HG03175 (cell line): ENCODE measurements around the gene RPS26.
A peak's percentile ranks its signal among the peaks of the same experiment; 100 is the strongest.
"Not testable (repeated sequence)": the region's sequence is repeated elsewhere in the genome, so short reads cannot be mapped to it uniquely, and the experiment has no call there.

Source experiments
- ATAC-seq: cut with Tn5 transposase; IDR thresholded peaks from one replicate; pipeline ENCODE4 v1.9.1; 2021; ENCODE audit warnings: mild to moderate bottlenecking, moderate library complexity; ENCODE audit not compliant: unreplicated experiment

The RPS26 gene

GRCh38 chr12:56074396-56074795, 32.7 kb downstream of the RPS26 start:
- no peak for ATAC-seq

- not testable (repeated sequence) for ATAC-seq
Observed at GRCh38 chr12:56077966-56078365, 36.2 kb downstream of the RPS26 start.

- no peak for ATAC-seq
Observed at GRCh38 chr12:56078427-56078826, 36.7 kb downstream of the RPS26 start.

- peak; percentile 72 for ATAC-seq
Observed at GRCh38 chr12:56078931-56079722, 37.4 kb downstream of the RPS26 start.

DNA sequence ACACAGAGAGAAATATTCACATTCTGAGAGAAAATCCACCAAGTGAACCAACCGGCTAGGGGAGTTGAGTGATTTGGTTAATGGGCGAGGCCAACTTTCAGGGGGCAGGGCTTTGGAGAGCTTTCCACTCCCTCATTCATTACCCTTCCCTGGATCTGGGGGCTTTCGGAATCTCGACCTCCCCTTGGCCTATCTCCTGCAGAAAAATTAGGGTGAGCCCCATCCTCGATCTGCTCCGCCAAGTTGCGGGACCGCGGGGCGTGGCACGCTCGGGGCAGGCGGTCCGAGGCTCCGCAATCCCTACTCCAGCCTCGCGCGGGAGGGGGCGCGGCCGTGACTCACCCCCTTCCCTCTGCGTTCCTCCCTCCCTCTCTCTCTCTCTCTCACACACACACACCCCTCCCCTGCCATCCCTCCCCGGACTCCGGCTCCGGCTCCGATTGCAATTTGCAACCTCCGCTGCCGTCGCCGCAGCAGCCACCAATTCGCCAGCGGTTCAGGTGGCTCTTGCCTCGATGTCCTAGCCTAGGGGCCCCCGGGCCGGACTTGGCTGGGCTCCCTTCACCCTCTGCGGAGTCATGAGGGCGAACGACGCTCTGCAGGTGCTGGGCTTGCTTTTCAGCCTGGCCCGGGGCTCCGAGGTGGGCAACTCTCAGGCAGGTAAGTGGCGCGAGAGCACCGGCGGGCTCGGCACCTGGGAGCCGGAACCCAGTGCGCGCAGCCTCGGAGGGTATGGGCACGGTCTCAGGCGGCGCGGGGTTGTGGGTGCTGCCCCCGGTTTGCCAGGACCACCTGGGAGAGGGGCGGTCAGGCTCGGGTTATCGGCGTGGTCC, 38.2 kb downstream of the RPS26 start, which contains the start of gene ERBB3:
ERBB3 (plus strand) TSS at position 443 of the 833 bp plus-strand sequence; CDS start at position 579, 136 bp downstream.
- no peak for ATAC-seq

- ATAC-seq, result no peak
Observed at GRCh38 chr12:56080556-56081138, 38.9 kb downstream of the RPS26 start.

DNA sequence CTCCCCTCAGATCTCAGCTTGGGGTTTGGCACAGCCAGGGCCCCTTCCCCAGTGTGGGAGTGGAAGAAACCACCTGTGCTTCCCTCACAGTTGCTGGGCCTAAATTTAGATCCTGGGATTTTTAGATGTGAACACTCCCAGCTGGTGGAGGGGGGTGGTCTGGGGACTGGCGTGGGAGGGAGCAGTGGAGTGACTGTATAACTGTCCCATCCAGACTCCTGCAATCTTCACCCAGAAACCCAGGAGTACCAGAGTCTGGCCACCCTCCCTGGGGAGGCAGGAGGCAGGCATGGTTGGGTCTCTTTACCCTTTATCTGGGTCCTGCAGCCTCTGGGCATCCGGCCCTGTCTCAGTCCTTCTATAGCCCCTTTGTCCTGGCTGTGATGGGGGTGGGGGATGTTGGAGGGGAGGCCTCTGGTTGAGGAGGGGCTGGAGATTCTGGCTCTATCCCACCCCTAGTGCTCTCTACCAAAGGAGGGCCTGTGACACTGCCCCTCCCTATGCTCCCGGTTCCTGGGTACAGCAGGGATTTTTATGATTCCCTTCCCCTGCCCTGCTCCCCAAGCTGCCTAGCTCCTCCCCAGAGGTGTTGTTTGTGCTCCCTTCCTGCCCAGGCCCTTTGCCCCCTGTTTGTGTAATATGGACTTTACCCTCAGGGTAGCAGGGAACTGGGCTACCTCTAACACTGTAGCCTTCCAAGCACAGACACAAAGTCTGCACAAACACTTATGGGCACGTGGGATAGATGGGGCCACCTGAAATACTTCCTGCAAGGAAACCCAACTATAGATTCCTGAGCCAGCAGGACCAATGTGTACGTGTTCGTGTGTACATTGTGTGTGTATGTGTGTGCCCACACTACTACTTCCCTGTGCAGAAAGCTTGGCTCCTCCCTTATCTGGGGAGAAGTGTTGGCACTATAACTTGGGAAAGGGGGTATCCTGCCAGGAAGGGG, 40.0 kb downstream of the RPS26 start:
- no peak for ATAC-seq

- no peak for ATAC-seq
Observed at GRCh38 chr12:56082382-56082781, 40.7 kb downstream of the RPS26 start.

DNA sequence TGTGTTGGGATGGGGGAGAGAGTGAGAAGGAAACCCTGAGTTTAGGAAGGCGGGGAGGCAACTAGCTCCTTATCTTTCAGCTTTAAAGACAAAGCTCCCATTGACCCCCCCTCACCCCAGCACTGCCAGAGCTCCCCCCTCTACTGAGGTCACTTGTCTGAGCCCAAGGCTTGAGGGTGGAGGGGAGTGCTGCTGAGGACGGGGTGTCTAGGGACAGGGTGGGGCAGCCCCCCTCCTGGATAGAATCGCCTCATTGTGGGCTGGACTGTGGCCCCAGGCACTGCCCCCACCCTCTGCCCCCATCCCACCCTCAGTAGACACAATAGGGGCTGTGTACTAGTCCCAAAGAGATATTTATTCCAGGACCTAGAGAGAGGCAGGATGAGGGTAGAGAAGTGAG, 41.2 kb downstream of the RPS26 start:
- ATAC-seq, result no peak

GRCh38 chr12:56084958-56085543, 43.3 kb downstream of the RPS26 start:
- no peak for ATAC-seq

DNA sequence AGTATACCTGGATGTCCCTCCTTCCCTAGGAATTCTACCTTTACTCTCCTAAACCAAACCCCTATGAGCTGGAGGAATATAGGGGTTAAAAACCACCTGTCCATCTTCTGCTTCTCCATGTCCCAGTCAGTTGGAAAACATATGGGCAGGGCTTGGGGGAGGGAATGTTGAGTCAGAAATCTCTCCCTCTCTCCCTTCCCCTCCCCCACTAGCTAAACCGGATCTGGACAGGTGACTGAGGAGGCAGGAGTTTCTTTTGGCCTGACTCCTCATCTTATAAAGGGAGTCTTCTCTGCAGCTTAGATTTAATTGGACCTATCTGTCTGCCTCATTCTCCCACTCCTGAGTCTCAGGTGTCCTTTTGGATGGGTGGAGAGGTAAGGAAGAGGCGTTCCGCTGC, 44.4 kb downstream of the RPS26 start:
- no peak for ATAC-seq

GRCh38 chr12:56086608-56087007, 44.9 kb downstream of the RPS26 start:
- ATAC-seq, result no peak

- no peak for ATAC-seq
Observed at GRCh38 chr12:56087220-56087619, 45.5 kb downstream of the RPS26 start.
